Stimulated activated CD4-positive, alpha-beta T cell treated with anti-CD3 and anti-CD28 coated beads, Interleukin-15, amount 100 ng/mL, for 1 hour (primary cell): ENCODE data around the gene GJC1.
"Not testable (repeated sequence)": the region's sequence is repeated elsewhere in the genome, so short reads cannot be mapped to it uniquely, and the experiment has no call there.

Source experiments
- DNase-seq, 2 donors: peaks; one replicate each; pipeline ENCODE4 v3.0.0-alpha.2; 2020; ENCODE audit warnings: low read depth in 1 of 2, low spot score in 1 of 2

Gene GJC1

DNA sequence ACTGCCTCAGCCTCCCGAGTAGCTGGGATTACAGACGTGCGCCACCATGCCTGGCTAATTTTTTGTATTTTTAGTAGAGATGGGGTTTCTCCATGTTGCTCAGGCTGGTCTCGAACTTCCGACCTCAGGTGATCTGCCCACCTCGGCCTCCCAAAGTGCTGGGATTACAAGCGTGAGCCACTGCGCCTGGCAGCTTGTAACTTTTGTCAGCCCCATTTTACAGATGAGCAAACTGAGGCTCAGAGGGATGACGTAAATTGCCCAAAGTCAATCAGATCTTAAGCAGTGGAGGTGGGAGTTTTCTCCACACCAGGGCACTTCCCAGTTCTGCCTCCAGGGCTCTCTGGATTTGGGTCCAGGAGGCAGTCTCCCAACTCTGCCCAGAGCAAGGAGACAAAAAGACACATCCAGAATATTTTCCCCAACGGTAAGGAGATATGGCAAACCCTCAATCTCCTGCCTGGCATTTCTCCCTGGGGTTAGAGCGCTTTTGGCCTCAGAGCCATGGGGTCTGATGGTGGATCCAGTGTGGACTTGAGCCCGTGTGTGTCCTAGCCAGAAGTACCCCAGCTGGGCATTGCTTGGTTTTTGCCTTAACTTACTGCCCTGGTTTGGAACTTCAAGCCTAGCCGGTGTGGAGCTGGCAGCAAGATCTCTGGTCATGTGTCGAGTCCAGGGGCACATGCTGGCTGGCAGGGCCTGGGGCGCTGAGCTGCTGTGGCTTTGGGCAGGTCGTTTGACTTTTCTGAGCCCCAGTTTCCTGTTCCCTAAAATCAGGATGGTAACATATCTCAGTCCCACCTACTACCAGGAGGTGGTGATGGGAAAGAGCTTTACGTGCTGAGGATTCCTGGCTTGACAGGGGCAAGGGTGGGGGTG, 67.9 kb downstream of the GJC1 start:
- no peak for DNase-seq

DNA sequence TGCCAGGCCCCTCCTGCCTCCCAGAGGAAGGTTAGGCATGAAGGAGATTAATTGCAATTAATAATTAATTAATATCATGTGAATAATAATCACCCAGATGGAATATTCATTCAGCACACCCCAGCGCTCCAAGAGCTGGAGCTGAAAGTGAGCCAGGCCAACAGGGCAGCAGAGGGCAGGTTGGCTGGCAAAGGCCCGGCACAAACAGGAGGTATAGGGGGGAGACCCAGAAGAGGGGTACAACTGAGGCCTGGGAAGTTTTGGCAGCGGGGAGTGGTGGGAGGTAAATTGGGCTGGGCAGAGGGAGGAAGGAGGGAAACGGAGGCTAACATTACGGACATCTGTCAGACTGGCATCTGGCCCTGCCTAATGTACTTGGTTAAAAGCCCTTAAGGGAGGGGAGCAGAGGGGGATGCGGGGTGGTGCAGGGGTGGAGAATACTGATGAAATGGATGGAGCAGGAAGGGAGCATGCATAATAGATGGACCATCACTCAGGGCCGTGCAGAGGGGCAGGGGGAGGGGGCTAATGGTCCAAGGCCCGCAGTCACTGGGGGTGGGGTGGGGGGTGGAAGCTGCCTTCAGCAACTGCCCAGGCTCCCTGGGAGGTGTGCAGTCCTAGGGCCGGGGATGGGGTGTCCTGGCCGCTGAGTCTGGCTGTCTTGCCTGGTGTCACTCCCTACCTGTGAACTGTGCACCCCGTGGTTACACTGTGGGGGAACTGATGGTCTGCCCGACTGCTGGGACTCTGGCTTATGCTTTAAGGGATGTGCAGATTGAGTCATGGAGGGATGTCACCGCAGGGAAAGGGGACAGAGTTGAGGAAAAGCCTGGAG, 69.4 kb downstream of the GJC1 start:
- DNase-seq: no peak

GRCh38 chr17:44759916-44760243, 70.2 kb downstream of the GJC1 start:
- no peak for DNase-seq

DNA sequence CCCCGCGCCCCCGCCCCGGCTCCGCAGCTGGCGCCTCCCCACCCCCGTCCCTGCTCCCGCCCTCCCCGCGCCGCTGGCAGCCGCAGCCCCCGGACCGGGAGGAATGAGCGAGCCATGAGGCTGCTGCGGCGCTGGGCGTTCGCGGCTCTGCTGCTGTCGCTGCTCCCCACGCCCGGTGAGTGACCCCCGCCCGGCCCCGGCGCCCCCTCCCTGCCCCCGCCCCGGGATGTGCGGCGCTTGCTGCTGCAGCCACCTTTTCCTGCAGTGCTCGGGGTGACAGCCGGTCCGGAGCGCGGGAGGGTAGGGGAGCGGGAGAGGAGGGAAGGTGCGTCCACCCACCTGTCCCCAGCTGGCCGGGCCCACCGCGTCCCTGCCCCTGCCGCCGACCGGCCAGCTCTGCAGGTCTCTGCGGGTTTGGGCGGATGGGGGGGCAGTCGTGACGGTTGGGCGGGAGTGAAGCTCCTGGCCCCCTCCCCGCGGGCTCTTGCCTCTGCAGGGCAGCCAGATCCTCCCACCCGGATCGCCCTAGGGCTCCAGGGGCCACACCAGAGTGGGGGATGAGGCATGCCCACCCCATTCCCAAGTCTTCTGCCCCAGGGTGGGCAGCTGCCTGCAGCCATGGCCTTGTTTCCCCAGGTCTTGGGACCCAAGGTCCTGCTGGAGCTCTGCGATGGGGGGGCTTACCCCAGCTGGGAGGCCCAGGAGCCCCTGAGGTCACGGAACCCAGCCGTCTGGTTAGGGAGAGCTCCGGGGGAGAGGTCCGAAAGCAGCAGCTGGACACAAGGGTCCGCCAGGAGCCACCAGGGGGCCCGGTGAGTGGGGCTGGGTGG, 70.8 kb downstream of the GJC1 start:
- no peak for DNase-seq

DNA sequence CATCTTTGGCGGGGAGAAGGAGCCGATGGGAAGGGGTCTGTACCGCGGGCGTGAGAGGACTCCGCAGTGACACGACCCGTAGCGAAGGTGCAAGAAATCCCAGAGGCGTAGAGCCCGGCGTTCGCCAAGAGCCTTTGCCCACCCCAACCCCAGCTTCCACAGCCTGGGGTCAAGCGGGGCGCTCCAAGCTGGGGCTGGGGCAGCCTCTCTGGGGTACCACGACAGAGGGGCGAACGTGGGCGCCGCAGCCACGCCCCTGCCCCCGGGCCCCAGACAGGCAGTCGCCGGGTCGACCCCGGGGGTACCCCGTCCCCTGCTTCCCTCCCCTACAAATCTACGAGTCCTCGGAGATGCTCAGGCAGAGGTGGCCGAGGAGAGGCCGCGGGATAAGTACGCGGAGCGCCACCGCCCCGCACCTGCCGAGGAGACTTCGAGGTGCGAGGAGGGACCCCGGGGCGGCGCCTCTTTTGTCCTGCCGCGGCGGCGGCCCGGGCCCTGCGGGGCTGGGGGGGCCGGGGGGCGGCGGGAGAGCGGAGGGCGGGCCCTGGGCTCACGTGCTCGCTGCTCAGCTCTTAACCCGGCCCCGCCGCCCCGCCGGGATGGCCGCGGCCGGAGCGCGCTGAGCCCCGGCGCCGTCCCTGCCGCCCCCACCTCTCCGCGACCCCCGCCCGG, 71.5 kb downstream of the GJC1 start, which contains the start of gene ADAM11:
Gene ADAM11, plus strand, starts transcription at position 575 of the 672 bp plus-strand sequence. CDS start 212 bp downstream, outside the sequence.
- DNase-seq: no peak

GRCh38 chr17:44757918-44758413, 72.1 kb downstream of the GJC1 start:
- no peak for DNase-seq

GRCh38 chr17:44757045-44757917, 72.8 kb downstream of the GJC1 start:
- DNase-seq: no peak

DNA sequence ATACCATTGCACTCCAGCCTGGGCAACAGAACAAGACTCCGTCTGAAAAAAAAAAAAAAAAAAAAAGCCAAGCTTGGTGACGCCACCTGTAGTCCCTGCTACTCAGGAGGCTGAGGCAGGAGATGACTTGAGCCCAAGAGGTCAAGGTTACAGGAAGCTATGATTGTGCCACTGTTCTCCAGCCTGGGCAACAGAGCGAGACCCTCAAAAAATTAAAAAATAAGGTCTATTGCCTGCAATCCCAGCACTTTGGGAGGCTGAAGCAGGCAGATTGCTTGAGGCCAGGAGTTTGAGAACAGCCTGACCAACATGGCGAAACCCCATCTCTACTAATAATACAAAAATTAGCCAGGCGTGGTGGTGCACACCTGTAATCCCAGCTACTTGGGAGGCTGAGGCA, 74.9 kb downstream of the GJC1 start:
- DNase-seq: not testable (repeated sequence)

DNA sequence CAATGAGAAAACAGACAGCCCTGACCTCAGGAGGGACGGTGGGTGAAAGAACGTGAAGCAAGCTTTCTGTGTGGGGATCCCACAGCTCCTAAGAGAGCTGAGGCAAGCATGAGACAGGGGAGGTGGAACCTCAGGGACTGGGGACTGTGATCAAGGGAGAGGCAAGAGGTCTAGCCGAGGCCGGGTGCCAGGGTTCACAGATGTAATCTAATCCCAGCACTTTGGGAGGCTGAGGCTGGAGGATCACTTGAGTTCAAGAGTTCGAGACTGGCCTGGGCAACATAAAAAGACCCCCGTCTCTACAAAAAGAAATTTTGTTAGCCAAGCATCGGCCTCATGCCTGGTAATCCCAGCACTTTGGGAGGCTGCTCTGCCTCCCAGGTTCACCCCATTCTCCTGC, 75.8 kb downstream of the GJC1 start:
- DNase-seq: no peak

GRCh38 chr17:44752953-44753861, 76.9 kb downstream of the GJC1 start:
- no peak for DNase-seq

- DNase-seq: no peak
These were observed 78.3 kb downstream of the GJC1 start for GRCh38 chr17:44751806-44752205.

DNA sequence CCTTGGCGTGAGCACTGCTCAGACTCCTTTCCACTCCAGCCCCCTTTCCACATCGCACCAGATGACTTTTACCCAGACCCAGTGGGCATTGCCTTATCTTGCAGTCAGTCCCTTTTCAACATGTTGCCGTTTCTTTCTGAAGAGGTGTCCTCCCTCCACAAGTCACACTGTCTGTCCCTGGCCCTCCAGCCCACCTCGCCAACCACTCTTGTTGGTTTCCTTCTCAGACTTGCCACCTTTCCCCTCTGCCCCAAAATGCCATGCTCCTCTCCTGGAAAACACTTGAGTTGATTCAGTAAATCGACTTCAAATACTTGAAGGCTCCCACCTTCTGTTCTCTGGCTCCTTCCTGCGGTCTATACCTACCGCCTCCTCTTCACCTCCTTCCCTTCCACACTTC, 78.8 kb downstream of the GJC1 start:
- no peak for DNase-seq

DNA sequence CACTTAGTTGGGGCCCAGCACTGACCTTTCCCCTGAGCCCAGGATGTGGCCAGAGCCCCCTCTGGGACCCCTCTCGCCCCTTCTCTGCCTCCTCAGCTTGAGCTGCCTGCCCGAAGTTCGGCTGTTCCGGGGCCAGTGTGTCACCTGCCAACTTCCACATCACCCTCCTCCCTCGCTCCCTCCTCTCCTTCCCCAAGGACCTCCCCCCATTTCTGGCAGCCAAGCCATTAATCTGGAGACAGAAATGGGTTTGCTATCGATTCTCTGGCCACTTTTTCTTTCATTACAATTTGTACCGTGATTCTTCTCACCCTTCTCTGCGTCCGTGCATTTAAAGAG, 80.1 kb downstream of the GJC1 start:
- DNase-seq: no peak

DNA sequence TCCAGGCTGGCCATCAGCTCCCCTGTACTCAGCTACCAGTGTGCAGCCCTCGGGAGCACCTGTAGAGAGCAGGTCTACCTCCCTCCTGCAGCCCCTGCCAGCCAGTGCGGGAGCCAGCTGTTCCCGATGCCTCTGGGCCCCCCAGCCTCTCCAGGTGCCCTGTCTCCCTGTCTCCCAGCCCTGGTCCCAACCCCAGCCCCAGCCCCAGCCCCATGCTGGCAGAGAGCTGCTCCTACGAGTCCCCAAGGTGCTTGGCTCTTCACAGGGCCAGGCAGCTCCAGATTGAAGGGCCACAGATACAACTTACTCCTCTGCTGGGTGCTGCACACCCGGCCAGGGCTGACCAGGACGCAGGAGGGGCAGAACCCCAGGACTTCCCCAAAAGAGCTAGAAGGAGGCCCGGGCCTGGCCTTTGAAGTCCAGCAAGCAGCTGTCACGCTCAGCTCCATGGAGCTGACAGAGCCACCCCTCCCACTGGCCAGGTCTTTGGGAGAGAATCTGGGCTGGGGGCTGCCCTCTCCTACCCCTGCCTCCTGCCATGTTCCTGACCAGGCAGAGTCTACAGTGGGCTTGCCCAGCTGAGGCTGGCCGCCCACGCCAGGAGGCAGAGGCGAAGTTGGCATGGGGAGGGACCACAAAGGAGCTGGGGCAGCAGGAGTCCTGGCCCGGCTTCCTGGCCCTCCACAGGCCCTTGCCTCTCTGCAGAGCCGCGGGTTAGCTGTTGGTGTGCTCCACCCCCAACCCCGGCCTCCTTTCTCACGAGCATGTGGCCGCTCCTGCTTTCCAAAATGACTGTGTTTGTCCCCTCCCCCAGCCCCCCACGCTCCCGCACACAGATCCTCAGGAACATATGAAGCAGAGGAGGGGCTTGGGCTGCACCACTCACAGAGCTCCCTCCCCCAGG, 80.8 kb downstream of the GJC1 start:
- DNase-seq: no peak
